AG04449 (cell line): ENCODE measurements around the gene LRSAM1.

Experiments used
- CTCF ChIA-PET: fragments of 350-600 bp; formaldehyde crosslinking; extraction: SDS; loops from one replicate; lab custom pipeline; 2021; ENCODE audit warnings: antibody characterized with exemption; lab: Yijun Ruan, JAX
- POLR2A ChIA-PET: fragments of 400-600, 350-600 bp; formaldehyde crosslinking; extraction: SDS; loops from one replicate; lab custom pipeline; 2020; ENCODE audit warnings: antibody characterized with exemption, inconsistent platforms; lab: Yijun Ruan, JAX
- DNase-seq: peaks from one replicate; pipeline ENCODE4 v3.0.0-alpha.2; 2010; ENCODE audit warnings: low read depth, low spot score
- H3K4me3 ChIP-seq: 2 replicates; pipeline ENCODE4 v1.5.1; 2011; ENCODE audit warnings: low read depth, mild to moderate bottlenecking, control low read depth, low read length
- CTCF ChIP-seq: IDR thresholded peaks from one replicate; pipeline ENCODE4 v1.5.1; 2011; ENCODE audit warnings: mild to moderate bottlenecking, moderate library complexity, low read length, control low read depth, inconsistent platforms; ENCODE audit not compliant: insufficient read depth; ENCODE audit errors: missing control alignments

The LRSAM1 gene

GRCh38 chr9:127525401-127526188, 74.3 kb downstream of the LRSAM1 start:
- POLR2A ChIA-PET = interaction anchor here (0.8 to 1.7 kb wide), 4 partner anchors 13 to 82 kb away, joined by 3 to 6 read pairs (median 4); no protein-coding TSS in a partner anchor

GRCh38 chr9:127526655-127527559, 75.6 kb downstream of the LRSAM1 start:
- no peak overlapping the region for H3K4me3 ChIP-seq
- no peak for DNase-seq
- CTCF ChIA-PET = interaction anchor here (0.9 to 4.9 kb wide), 15 partner anchors 10 to 216 kb away, joined by 3 to 89 read pairs (median 7); no protein-coding TSS in a partner anchor
- POLR2A ChIA-PET = no interaction called here
- no peak for TF ChIP-seq CTCF

More at GRCh38 chr9:127525401-127526188, 74.3 kb downstream of the LRSAM1 start:
- H3K4me3 ChIP-seq = no peak overlapping the region
- peak; percentile 62 for TF ChIP-seq CTCF
- CTCF ChIA-PET = interaction anchor here (0.5 to 4.9 kb wide), 28 partner anchors 9 to 396 kb away, joined by 3 to 89 read pairs (median 5); partner anchors contain the start of genes STXBP1 and TOR2A
- DNase-seq = no peak

DNA sequence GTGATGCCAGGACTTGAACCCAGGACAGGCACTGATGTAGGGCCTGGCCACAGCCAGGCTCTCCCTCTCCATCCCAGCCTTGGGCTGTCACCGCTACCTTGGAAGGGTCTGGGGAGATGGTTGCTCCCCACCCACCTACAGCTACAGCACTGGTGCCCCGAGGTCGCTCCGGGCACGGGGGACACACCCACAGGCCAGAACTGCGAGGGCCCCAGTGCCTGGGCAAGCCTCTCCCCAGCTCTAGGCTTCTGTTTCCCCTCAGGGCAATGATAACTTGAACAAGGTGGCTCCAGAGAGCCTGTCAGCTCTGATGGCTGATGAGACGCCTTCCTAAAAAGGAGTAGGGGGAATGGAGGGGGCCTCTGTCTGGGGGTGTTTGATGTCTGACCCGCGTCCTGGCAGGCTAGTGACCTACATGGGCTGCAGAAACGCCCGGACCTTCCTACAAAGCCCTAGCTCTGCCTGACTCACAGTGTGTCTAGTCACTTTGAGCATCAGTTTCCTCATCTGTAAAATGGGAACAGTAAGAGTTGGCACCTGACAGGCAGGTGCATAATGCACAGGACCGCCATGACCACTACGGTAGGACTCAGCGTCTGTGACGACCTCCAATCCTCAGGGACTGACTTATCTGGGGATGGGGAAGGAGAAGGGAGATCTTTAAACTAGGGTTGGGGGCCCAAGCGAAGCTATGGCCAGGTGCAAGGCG, 76.4 kb downstream of the LRSAM1 start:
- no peak for TF ChIP-seq CTCF
- POLR2A ChIA-PET = no interaction called here
- no peak for DNase-seq
- CTCF ChIA-PET = interaction anchor here (1.2 to 4.9 kb wide), 4 partner anchors 9 to 57 kb away, joined by 3 to 89 read pairs (median 30); no protein-coding TSS in a partner anchor
- no peak overlapping the region for H3K4me3 ChIP-seq

- H3K4me3 ChIP-seq = no peak overlapping the region
- ChIA-PET POLR2A (interaction anchor here (1.2 kb wide), 1 partner anchor 10 kb away, joined by 3 read pairs; no protein-coding TSS in a partner anchor), CTCF (interaction anchor here (1.1 to 4.9 kb wide), 6 partner anchors 8 to 392 kb away, joined by 3 to 89 read pairs (median 4); no protein-coding TSS in a partner anchor)
- no peak for TF ChIP-seq CTCF
- no peak for DNase-seq
These were observed 77.3 kb downstream of the LRSAM1 start for GRCh38 chr9:127528422-127529251.

- POLR2A ChIA-PET = no interaction called here
- CTCF ChIA-PET = interaction anchor here (1.1 to 1.2 kb wide), 2 partner anchors 10 to 391 kb away, joined by 3 read pairs; no protein-coding TSS in a partner anchor
- DNase-seq = no peak
- H3K4me3 ChIP-seq = no peak overlapping the region
- TF ChIP-seq CTCF = no peak
These were observed 78.4 kb downstream of the LRSAM1 start for GRCh38 chr9:127529671-127530070.
